Tibial nerve (tissue), 4 donors: ENCODE data around the gene CAMK2G. TPM values are rescaled to one million over a fixed set of nuclear protein-coding genes. Genes with fewer than 3 reads are reported as not detected.

ENCODE experiments used
- DNase-seq, 2 donors: peaks; one replicate each; pipeline ENCODE4 v3.0.0-alpha.2; 2019; ENCODE audit warnings: low spot score in 2 of 2
- H3K27ac ChIP-seq, 4 donors: fragments of 200-600 bp; sonication (generic) in 3 of 4; one replicate each; pipeline ENCODE4 v1.5.1; 2017 to 2019; ENCODE audit warnings: mild to moderate bottlenecking in 1 of 4
- H3K27me3 ChIP-seq, 2 donors: fragments of 200-600 bp; sonication (generic) in 1 of 2; one replicate each; pipeline versions ENCODE4 v1.5.1 to v1.6.0; 2017 to 2019
- H3K36me3 ChIP-seq, 3 donors: fragments of 200-600 bp; sonication (generic); one replicate each; pipeline ENCODE4 v1.5.1; 2018 to 2019
- H3K4me1 ChIP-seq, 4 donors: fragments of 200-600 bp; sonication (generic) in 3 of 4; one replicate each; pipeline ENCODE4 v1.5.1; 2017 to 2019
- H3K4me3 ChIP-seq, 4 donors: fragments of 200-600 bp; sonication (generic) in 3 of 4; one replicate each; pipeline ENCODE4 v1.5.1; 2017 to 2019; ENCODE audit warnings: mild to moderate bottlenecking in 1 of 4, moderate library complexity in 1 of 4
- H3K9me3 ChIP-seq, 4 donors: fragments of 200-600 bp; sonication (generic) in 3 of 4; one replicate each; pipeline ENCODE4 v1.5.1; 2017 to 2019
- CTCF ChIP-seq, 5 experiments: fragments of 200-600 bp in 3 of 5; fragments of 450-650 bp in 2 of 5; sonication (generic) in 3 of 5; IDR thresholded peaks; one replicate each; pipeline ENCODE4 v1.5.1; 2016 to 2019; ENCODE audit warnings: antibody characterized with exemption in 5 of 5, mild to moderate bottlenecking in 3 of 5, moderate library complexity in 2 of 5
- EP300 ChIP-seq, 2 donors: sonication (generic); formaldehyde crosslinking; IDR thresholded peaks; one replicate each; pipeline ENCODE4 v1.6.1; 2017; ENCODE audit warnings: antibody characterized with exemption in 2 of 2, mild to moderate bottlenecking in 1 of 2
- POLR2A ChIP-seq, 2 donors: fragments of 450-650 bp; IDR thresholded peaks; one replicate each; pipeline ENCODE4 v1.6.1; 2017; ENCODE audit warnings: antibody characterized with exemption in 2 of 2, mild to moderate bottlenecking in 2 of 2, moderate library complexity in 2 of 2
- WGBS, 2 donors: methylation state at CpG; one replicate each; pipeline ENCODE4 v1.1.5; 2018; 5-methylcytosine and 5-hydroxymethylcytosine counted together
- total RNA-seq, 4 donors: library from RNA; depleted of rRNA; stranded (reverse); fragments of >200 nt; gene quantifications; one replicate each; pipeline ENCODE4 v1.1.0, GENCODE V29; 2016

The CAMK2G gene
- total RNA-seq, 4 donors from 2014 or later = 26.4 to 43.5 (median 35.1) TPM

DNA sequence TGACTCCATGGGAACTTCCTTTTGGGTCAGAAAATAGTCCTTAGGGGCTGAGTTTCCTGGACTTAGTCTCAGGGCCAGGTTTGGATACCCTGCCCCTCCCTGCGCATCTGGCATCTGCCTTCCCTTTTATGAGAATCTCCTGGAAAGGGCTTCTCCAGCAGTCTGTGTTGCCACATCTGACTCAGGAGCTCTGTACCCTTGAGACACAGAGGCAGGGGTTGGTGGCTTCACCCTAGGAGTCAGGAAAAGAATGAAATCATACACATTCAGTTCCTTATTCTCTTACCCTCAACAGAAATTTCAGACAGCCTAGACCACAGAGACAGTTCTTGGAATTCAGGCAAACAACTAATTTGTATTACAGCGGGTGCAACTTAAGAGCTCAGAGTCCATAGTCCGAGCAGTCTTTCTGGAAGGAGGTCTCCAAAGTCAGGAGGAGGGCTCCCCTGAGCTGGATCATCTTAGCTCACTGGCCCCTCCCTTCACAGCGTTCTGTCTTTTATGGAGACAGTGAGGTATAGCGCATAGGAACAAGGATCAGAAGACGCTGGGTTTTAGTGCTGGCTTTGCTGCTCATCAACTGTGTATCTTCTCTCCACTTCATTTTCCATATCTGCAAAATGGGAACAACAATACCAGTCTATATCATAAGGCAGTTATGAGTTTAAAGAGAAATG lies 33.6 kb upstream of the CAMK2G start:
- DNase-seq = peak in 1 of 2 donors; percentile 50
- Histone ChIP-seq H3K4me1 (peaks cover 0 to 66% (median 34%) of the 10 kb centered on the region in 4 donors), H3K27ac (peak overlapping the region in 3 of 4 donors; percentile 66 to 83 (median 82)), H3K27me3 (peaks cover 0 to 8% of the 10 kb centered on the region in 2 donors), H3K9me3 (no peaks in the 10 kb centered on the region), H3K36me3 (no peaks in the 10 kb centered on the region), H3K4me3 (no peak overlapping the region)
- WGBS, 2 donors = 76 to 82% methylated on average over 6 of the region's 6 CpGs
- TF ChIP-seq EP300 (IDR thresholded peaks at IDR 0.05) (peak in 1 of 2 donors; percentile 60), POLR2A (IDR thresholded peaks at IDR 0.05) (no peak), CTCF (IDR thresholded peaks at IDR 0.05) (no peak)

GRCh38 chr10:73906524-73907447 lies 32.4 kb upstream of the CAMK2G start:
- H3K27me3 ChIP-seq = peaks cover 0 to 2% of the 10 kb centered on the region in 2 donors
- H3K4me1 ChIP-seq = peaks cover 0 to 55% (median 33%) of the 10 kb centered on the region in 4 donors
- peak overlapping the region; percentile 37 to 83 (median 74) for H3K27ac ChIP-seq
- peak; percentile 30 to 68 for DNase-seq
- H3K9me3 ChIP-seq = no peaks in the 10 kb centered on the region
- WGBS, 2 donors = 31 to 32% methylated on average over 8 of the region's 8 CpGs
- H3K36me3 ChIP-seq = no peaks in the 10 kb centered on the region
- TF ChIP-seq EP300 (IDR thresholded peaks at IDR 0.05) (peak in 1 of 2 donors; percentile 69), CTCF (IDR thresholded peaks at IDR 0.05) (no peak), POLR2A (IDR thresholded peaks at IDR 0.05) (no peak)
- no peak overlapping the region for H3K4me3 ChIP-seq

GRCh38 chr10:73905256-73906020 lies 31.1 kb upstream of the CAMK2G start:
- no peaks in the 10 kb centered on the region for H3K36me3 ChIP-seq
- H3K27me3 ChIP-seq = no peaks in the 10 kb centered on the region
- TF ChIP-seq CTCF (IDR thresholded peaks at IDR 0.05) = no peak
- TF ChIP-seq EP300 (IDR thresholded peaks at IDR 0.05) = no peak
- TF ChIP-seq POLR2A (IDR thresholded peaks at IDR 0.05) = no peak
- 82 to 87% methylated on average over 4 of the region's 4 CpGs for WGBS, 2 donors
- no peak overlapping the region for H3K4me3 ChIP-seq
- H3K27ac ChIP-seq = peak overlapping the region in 3 of 4 donors; percentile 66 to 83 (median 82)
- peaks cover 0 to 42% (median 26%) of the 10 kb centered on the region in 4 donors for H3K4me1 ChIP-seq
- no peaks in the 10 kb centered on the region for H3K9me3 ChIP-seq
- no peak for DNase-seq

GRCh38 chr10:73902351-73902750 lies 28.0 kb upstream of the CAMK2G start:
- Histone ChIP-seq H3K4me3 (no peak overlapping the region), H3K9me3 (no peaks in the 10 kb centered on the region), H3K4me1 (peaks cover 0 to 26% (median 11%) of the 10 kb centered on the region in 4 donors), H3K27me3 (no peaks in the 10 kb centered on the region), H3K27ac (no peak overlapping the region), H3K36me3 (no peaks in the 10 kb centered on the region)
- 93 to 96% methylated on average over 2 of the region's 2 CpGs for WGBS, 2 donors
- DNase-seq = no peak
- TF ChIP-seq POLR2A (IDR thresholded peaks at IDR 0.05) (no peak), CTCF (IDR thresholded peaks at IDR 0.05) (no peak), EP300 (IDR thresholded peaks at IDR 0.05) (no peak)
